HG03521 (cell line): Measurements from ENCODE around the gene TPGS2.
"Not testable (repeated sequence)": the region's sequence is repeated elsewhere in the genome, so short reads cannot be mapped to it uniquely, and the experiment has no call there.

Experiments
- ATAC-seq: cut with Tn5 transposase; IDR thresholded peaks from one replicate; pipeline ENCODE4 v1.9.1; 2021; ENCODE audit warnings: mild to moderate bottlenecking, moderate library complexity; ENCODE audit not compliant: unreplicated experiment

The TPGS2 gene

GRCh38 chr18:36777566-36777965, 51.2 kb downstream of the TPGS2 start:
- no peak for ATAC-seq

- ATAC-seq, result no peak
Observed at GRCh38 chr18:36776650-36777049, 52.2 kb downstream of the TPGS2 start.

GRCh38 chr18:36775396-36775795, 53.4 kb downstream of the TPGS2 start:
- no peak for ATAC-seq

GRCh38 chr18:36772241-36772723, 56.5 kb downstream of the TPGS2 start:
- no peak for ATAC-seq

GRCh38 chr18:36771245-36771644, 57.6 kb downstream of the TPGS2 start:
- no peak for ATAC-seq

GRCh38 chr18:36770315-36770946, 58.4 kb downstream of the TPGS2 start:
- ATAC-seq, result no peak

- no peak for ATAC-seq
Observed at GRCh38 chr18:36769611-36770314, 59.0 kb downstream of the TPGS2 start.

- no peak for ATAC-seq
Observed at GRCh38 chr18:36769172-36769571, 59.6 kb downstream of the TPGS2 start.

GRCh38 chr18:36766836-36767235, 62.0 kb downstream of the TPGS2 start:
- no peak for ATAC-seq

GRCh38 chr18:36762965-36763364, 65.8 kb downstream of the TPGS2 start:
- ATAC-seq, result not testable (repeated sequence)

- no peak for ATAC-seq
Observed at GRCh38 chr18:36762074-36762473, 66.7 kb downstream of the TPGS2 start.

- ATAC-seq, result no peak
Observed at GRCh38 chr18:36761186-36761698, 67.6 kb downstream of the TPGS2 start.

- ATAC-seq, result no peak
Observed at GRCh38 chr18:36760598-36760997, 68.2 kb downstream of the TPGS2 start.

GRCh38 chr18:36759167-36759776, 69.5 kb downstream of the TPGS2 start:
- no peak for ATAC-seq

- ATAC-seq, result no peak
Observed at GRCh38 chr18:36758623-36759022, 70.2 kb downstream of the TPGS2 start.

GRCh38 chr18:36757991-36758390, 70.8 kb downstream of the TPGS2 start:
- ATAC-seq, result no peak

- ATAC-seq, result no peak
Observed at GRCh38 chr18:36757081-36757480, 71.7 kb downstream of the TPGS2 start.

GRCh38 chr18:36756242-36756641, 72.6 kb downstream of the TPGS2 start:
- no peak for ATAC-seq

GRCh38 chr18:36752929-36753865, 75.6 kb downstream of the TPGS2 start:
- ATAC-seq, result no peak

- no peak for ATAC-seq
Observed at GRCh38 chr18:36745219-36745975, 83.4 kb downstream of the TPGS2 start.
